ENCODE measurements around the gene ARMH3. TPM values are rescaled to one million over a fixed set of nuclear protein-coding genes. Genes with fewer than 3 reads are reported as not detected.

The ARMH3 gene
- polyA plus RNA-seq, 1 experiment, result 19.8 TPM

- H3K4me3 ChIP-seq (ENCODE audit: low read depth, low read length), result no peak overlapping the region
- no peaks in the 10 kb centered on the region for H3K27me3 ChIP-seq (ENCODE audit: control insufficient read depth, insufficient read depth, low read length)
- H3K9me3 ChIP-seq (ENCODE audit: control insufficient read depth, insufficient read depth, low read length), result no peaks in the 10 kb centered on the region
- POLR2A ChIA-PET, result no interaction called here
- DNase-seq (ENCODE audit: low read depth, low spot score), result no peak
- no peak overlapping the region for H3K27ac ChIP-seq (ENCODE audit: low read depth, low read length)
- TF ChIP-seq CTCF (IDR thresholded peaks at IDR 0.05; ENCODE audit: low read depth, low read length), result no peak
- CTCF ChIA-PET, result interaction anchor here (0.7 to 2.4 kb wide), 5 partner anchors 14 to 177 kb away, joined by 3 to 8 read pairs (median 3); no protein-coding TSS in a partner anchor
Measured at GRCh38 chr10:101875068-101875688, 180.8 kb downstream of the ARMH3 start.

GRCh38 chr10:101874252-101874651, 181.7 kb downstream of the ARMH3 start:
- no peaks in the 10 kb centered on the region for H3K27me3 ChIP-seq (ENCODE audit: control insufficient read depth, insufficient read depth, low read length)
- H3K4me3 ChIP-seq (ENCODE audit: low read depth, low read length), result no peak overlapping the region
- ChIA-PET POLR2A (no interaction called here), CTCF (interaction anchor here (0.9 to 2.4 kb wide), 4 partner anchors 15 to 178 kb away, joined by 3 to 8 read pairs (median 5); no protein-coding TSS in a partner anchor)
- H3K27ac ChIP-seq (ENCODE audit: low read depth, low read length), result no peak overlapping the region
- TF ChIP-seq CTCF (IDR thresholded peaks at IDR 0.05; ENCODE audit: low read depth, low read length), result no peak
- H3K9me3 ChIP-seq (ENCODE audit: control insufficient read depth, insufficient read depth, low read length), result no peaks in the 10 kb centered on the region
- DNase-seq (ENCODE audit: low read depth, low spot score), result no peak

- H3K4me3 ChIP-seq (ENCODE audit: low read depth, low read length), result no peak overlapping the region
- CTCF ChIA-PET, result no interaction called here
- no peak for TF ChIP-seq CTCF (IDR thresholded peaks at IDR 0.05; ENCODE audit: low read depth, low read length)
- no peak for DNase-seq (ENCODE audit: low read depth, low spot score)
- no peak overlapping the region for H3K27ac ChIP-seq (ENCODE audit: low read depth, low read length)
- POLR2A ChIA-PET, result interaction anchor here (0.7 kb wide), 1 partner anchor 11 kb away, joined by 3 read pairs; no protein-coding TSS in a partner anchor
- H3K9me3 ChIP-seq (ENCODE audit: control insufficient read depth, insufficient read depth, low read length), result no peaks in the 10 kb centered on the region
- no peaks in the 10 kb centered on the region for H3K27me3 ChIP-seq (ENCODE audit: control insufficient read depth, insufficient read depth, low read length)
Measured at GRCh38 chr10:101867931-101868330, 188.0 kb downstream of the ARMH3 start.

- no peak for TF ChIP-seq CTCF (IDR thresholded peaks at IDR 0.05; ENCODE audit: low read depth, low read length)
- no peak overlapping the region for H3K27ac ChIP-seq (ENCODE audit: low read depth, low read length)
- ChIA-PET POLR2A (no interaction called here), CTCF (interaction anchor here (0.6 to 2.7 kb wide), 6 partner anchors 11 to 213 kb away, joined by 3 to 21 read pairs (median 8); no protein-coding TSS in a partner anchor)
- H3K27me3 ChIP-seq (ENCODE audit: control insufficient read depth, insufficient read depth, low read length), result no peaks in the 10 kb centered on the region
- no peak for DNase-seq (ENCODE audit: low read depth, low spot score)
- H3K4me3 ChIP-seq (ENCODE audit: low read depth, low read length), result no peak overlapping the region
- peaks cover 3% of the 10 kb centered on the region; the same call in 1 of the 2 replicates for H3K9me3 ChIP-seq (ENCODE audit: control insufficient read depth, insufficient read depth, low read length)
Measured at GRCh38 chr10:101859530-101859929, 196.4 kb downstream of the ARMH3 start.

GRCh38 chr10:101858723-101859500, 197.1 kb downstream of the ARMH3 start:
- no peak for TF ChIP-seq CTCF (IDR thresholded peaks at IDR 0.05; ENCODE audit: low read depth, low read length)
- H3K9me3 ChIP-seq (ENCODE audit: control insufficient read depth, insufficient read depth, low read length), result peaks cover 3% of the 10 kb centered on the region; the same call in 1 of the 2 replicates
- no peak for DNase-seq (ENCODE audit: low read depth, low spot score)
- CTCF ChIA-PET, result interaction anchor here (0.6 to 3.1 kb wide), 8 partner anchors 10 to 214 kb away, joined by 3 to 21 read pairs (median 8); no protein-coding TSS in a partner anchor
- H3K27ac ChIP-seq (ENCODE audit: low read depth, low read length), result no peak overlapping the region
- no peak overlapping the region for H3K4me3 ChIP-seq (ENCODE audit: low read depth, low read length)
- POLR2A ChIA-PET, result interaction anchor here (0.6 kb wide), 1 partner anchor 18 kb away, joined by 5 read pairs; no protein-coding TSS in a partner anchor
- no peaks in the 10 kb centered on the region for H3K27me3 ChIP-seq (ENCODE audit: control insufficient read depth, insufficient read depth, low read length)
